Hepatocyte (in vitro differentiated cells): Measurements from ENCODE around the gene SPIB. TPM values are rescaled to one million over a fixed set of nuclear protein-coding genes. Genes with fewer than 3 reads are reported as not detected.

Experiments
- DNase-seq: peaks from one replicate; pipeline ENCODE4 v3.0.0-alpha.2; 2016; ENCODE audit warnings: low spot score
- H2AFZ ChIP-seq: fragments of 200-600 bp; sonication (generic); 2 replicates; pipeline ENCODE4 v1.6.0; 2016; ENCODE audit warnings: antibody characterized with exemption, mild to moderate bottlenecking
- H3K27ac ChIP-seq: fragments of 200-600 bp; sonication (generic); 2 replicates; pipeline ENCODE4 v1.5.1; 2016; ENCODE audit warnings: mild to moderate bottlenecking
- H3K27me3 ChIP-seq: fragments of 200-600 bp; sonication (generic); 2 replicates; pipeline ENCODE4 v1.6.1; 2016
- H3K36me3 ChIP-seq: fragments of 200-600 bp; sonication (generic); replicated peaks from 2 replicates; pipeline ENCODE4 v1.5.1; 2016; ENCODE audit warnings: low read depth; ENCODE audit not compliant: insufficient read depth
- H3K4me1 ChIP-seq: fragments of 200-600 bp; sonication (generic); 2 replicates; pipeline ENCODE4 v1.5.1; 2016; ENCODE audit warnings: mild to moderate bottlenecking, moderate library complexity; ENCODE audit not compliant: insufficient read depth
- H3K4me2 ChIP-seq: fragments of 200-600 bp; sonication (generic); 2 replicates; pipeline ENCODE4 v1.6.0; 2016
- H3K4me3 ChIP-seq: fragments of 200-600 bp; sonication (generic); 2 replicates; pipeline ENCODE4 v1.5.1; 2016; ENCODE audit warnings: mild to moderate bottlenecking
- H3K79me2 ChIP-seq: fragments of 200-600 bp; sonication (generic); 2 replicates; pipeline ENCODE4 v1.6.0; 2017; ENCODE audit warnings: mild to moderate bottlenecking
- H3K9me2 ChIP-seq: fragments of 200-600 bp; sonication (generic); replicated peaks from 2 replicates; pipeline ENCODE4 v1.6.0; 2017; ENCODE audit warnings: mild to moderate bottlenecking; ENCODE audit not compliant: insufficient read depth
- H3K9me3 ChIP-seq: fragments of 200-600 bp; sonication (generic); 2 replicates; pipeline ENCODE4 v1.5.1; 2016; ENCODE audit warnings: low read depth, mild to moderate bottlenecking
- H4K20me1 ChIP-seq: fragments of 200-600 bp; sonication (generic); 2 replicates; pipeline ENCODE4 v1.6.0; 2016; ENCODE audit warnings: mild to moderate bottlenecking; ENCODE audit not compliant: insufficient read depth, poor library complexity, severe bottlenecking
- CTCF ChIP-seq: fragments of 200-600 bp; sonication (generic); IDR thresholded peaks from 2 replicates; pipeline ENCODE4 v1.5.1; 2016; ENCODE audit warnings: antibody characterized with exemption, mild to moderate bottlenecking; ENCODE audit not compliant: poor library complexity
- EZH2 ChIP-seq: fragments of 200-600 bp; sonication (generic); IDR thresholded peaks from 2 replicates; pipeline ENCODE4 v1.6.1; 2016; ENCODE audit warnings: antibody characterized with exemption, mild to moderate bottlenecking, borderline replicate concordance
- EZH2phosphoT487 ChIP-seq: fragments of 200-600 bp; sonication (generic); IDR thresholded peaks from one replicate; pipeline ENCODE4 v1.6.1; 2018; ENCODE audit warnings: antibody characterized with exemption, mild to moderate bottlenecking, low read depth, moderate library complexity; ENCODE audit not compliant: unreplicated experiment, severe bottlenecking
- WGBS: methylation state at CpG from one replicate; pipeline ENCODE4 v1.1.6; 2016; ENCODE audit warnings: low lambda C conversion rate; ENCODE audit errors: missing lambda C conversion rate; 5-methylcytosine and 5-hydroxymethylcytosine counted together
- polyA plus RNA-seq: library from polyadenylated mRNA; unstranded; fragments of >200 nt; fragmentation: Nextera tagmentation; extraction: Ambion mirVana; gene quantifications from 2 replicates; pipeline ENCODE4 v1.2.1, GENCODE V29; 2016
- total RNA-seq: library from RNA; depleted of rRNA; stranded (reverse); fragments of >200 nt; gene quantifications from 2 replicates; pipeline ENCODE4 v1.2.3, GENCODE V29; 2014

SPIB gene
- total and polyA plus RNA-seq, 2 experiments from 2014 or later, result 0.63 to 2.8 TPM

- no peaks in the 10 kb centered on the region for H3K9me2 ChIP-seq
- 96% methylated on average over 10 of the region's 11 CpGs for WGBS
- TF ChIP-seq CTCF (no peak), EZH2 (no peak), EZH2phosphoT487 (no peak)
- peaks cover under 1% of the 10 kb centered on the region for H3K4me1 ChIP-seq
- no peak overlapping the region for H3K4me2 ChIP-seq
- no peaks in the 10 kb centered on the region for H3K36me3 ChIP-seq
- H3K4me3 ChIP-seq, result no peak overlapping the region
- H3K27ac ChIP-seq, result no peak overlapping the region
- H3K79me2 ChIP-seq, result no peaks in the 10 kb centered on the region
- peaks cover 8% of the 10 kb centered on the region for H4K20me1 ChIP-seq
- H3K9me3 ChIP-seq, result no peaks in the 10 kb centered on the region
- H3K27me3 ChIP-seq, result no peaks in the 10 kb centered on the region
- no peak overlapping the region for H2AFZ ChIP-seq
- DNase-seq, result no peak
These were observed 39.1 kb upstream of the SPIB start for GRCh38 chr19:50379602-50380001.

GRCh38 chr19:50380137-50380536 lies 38.6 kb upstream of the SPIB start:
- TF ChIP-seq EZH2phosphoT487 (no peak), CTCF (no peak), EZH2 (no peak)
- Histone ChIP-seq H3K4me2 (no peak overlapping the region), H3K4me3 (no peak overlapping the region), H3K27ac (no peak overlapping the region), H3K9me3 (no peaks in the 10 kb centered on the region), H3K9me2 (no peaks in the 10 kb centered on the region), H3K27me3 (no peaks in the 10 kb centered on the region), H4K20me1 (peaks cover 8% of the 10 kb centered on the region), H2AFZ (no peak overlapping the region), H3K36me3 (no peaks in the 10 kb centered on the region), H3K79me2 (peaks cover 2% of the 10 kb centered on the region), H3K4me1 (peaks cover 5% of the 10 kb centered on the region)
- DNase-seq, result no peak
- 96% methylated on average over 11 of the region's 11 CpGs for WGBS

GRCh38 chr19:50380751-50381151 lies 38.0 kb upstream of the SPIB start:
- Histone ChIP-seq H3K27ac (no peak overlapping the region), H3K9me3 (no peaks in the 10 kb centered on the region), H2AFZ (no peak overlapping the region), H3K79me2 (peaks cover 8% of the 10 kb centered on the region), H4K20me1 (peaks cover 8% of the 10 kb centered on the region), H3K9me2 (no peaks in the 10 kb centered on the region), H3K4me2 (no peak overlapping the region), H3K4me1 (peaks cover 11% of the 10 kb centered on the region), H3K4me3 (no peak overlapping the region), H3K36me3 (no peaks in the 10 kb centered on the region), H3K27me3 (no peaks in the 10 kb centered on the region)
- DNase-seq, result no peak
- TF ChIP-seq CTCF (no peak), EZH2phosphoT487 (no peak), EZH2 (no peak)
- WGBS, result 92% methylated on average over 8 of the region's 8 CpGs
